Ishikawa (cell line): Measurements from ENCODE around the gene MGMT.

ENCODE experiments used
- CEBPB ChIP-seq: IDR thresholded peaks from 2 replicates; pipeline ENCODE4 v1.6.1; 2012
- CREB1 ChIP-seq: IDR thresholded peaks from 2 replicates; pipeline ENCODE4 v1.6.1; 2012; ENCODE audit warnings: low read depth
- EGR1 ChIP-seq: IDR thresholded peaks from 2 replicates; pipeline ENCODE4 v1.6.1; 2012
- EP300 ChIP-seq: IDR thresholded peaks from 2 replicates; pipeline ENCODE4 v1.6.1; 2012; ENCODE audit warnings: borderline replicate concordance
- FOXM1 ChIP-seq: IDR thresholded peaks from 2 replicates; pipeline ENCODE4 v1.6.1; 2012; ENCODE audit warnings: low read depth, borderline replicate concordance
- NFIC ChIP-seq: IDR thresholded peaks from 2 replicates; pipeline ENCODE4 v1.6.1; 2012
- RAD21 ChIP-seq: IDR thresholded peaks from 2 replicates; pipeline ENCODE4 v1.6.1; 2012; ENCODE audit warnings: low read depth
- TAF1 ChIP-seq: IDR thresholded peaks from 2 replicates; pipeline ENCODE4 v1.6.1; 2012; ENCODE audit warnings: low read depth, mild to moderate bottlenecking
- TCF12 ChIP-seq: IDR thresholded peaks from 2 replicates; pipeline ENCODE4 v1.6.1; 2012; ENCODE audit warnings: low read depth
- TEAD4 ChIP-seq: IDR thresholded peaks from 2 replicates; pipeline ENCODE4 v1.6.1; 2012
- YY1 ChIP-seq: IDR thresholded peaks from 2 replicates; pipeline ENCODE4 v1.6.1; 2012; ENCODE audit warnings: low read depth
- ZBTB7A ChIP-seq: IDR thresholded peaks from 2 replicates; pipeline ENCODE4 v1.6.1; 2012; ENCODE audit warnings: low read depth
- TF ChIP-seq, protein P1 (sequence below): IDR thresholded peaks from 2 replicates; pipeline ENCODE4 v1.6.1; 2012
- TF ChIP-seq, protein P2 (sequence below): IDR thresholded peaks from 2 replicates; pipeline ENCODE4 v1.6.1; 2012; ENCODE audit warnings: low read depth, mild to moderate bottlenecking
- TF ChIP-seq, protein P3 (sequence below): IDR thresholded peaks from 2 replicates; pipeline ENCODE4 v1.6.1; 2012

MGMT gene

GRCh38 chr10:129675027-129675769 is 208.2 kb downstream of the MGMT start:
- TF ChIP-seq CEBPB: no peak
- TF ChIP-seq, protein P1, sequence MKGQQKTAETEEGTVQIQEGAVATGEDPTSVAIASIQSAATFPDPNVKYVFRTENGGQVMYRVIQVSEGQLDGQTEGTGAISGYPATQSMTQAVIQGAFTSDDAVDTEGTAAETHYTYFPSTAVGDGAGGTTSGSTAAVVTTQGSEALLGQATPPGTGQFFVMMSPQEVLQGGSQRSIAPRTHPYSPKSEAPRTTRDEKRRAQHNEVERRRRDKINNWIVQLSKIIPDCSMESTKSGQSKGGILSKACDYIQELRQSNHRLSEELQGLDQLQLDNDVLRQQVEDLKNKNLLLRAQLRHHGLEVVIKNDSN: no peak
- no peak for TF ChIP-seq FOXM1
- TF ChIP-seq RAD21: no peak

- TF ChIP-seq CREB1 (no peak), ZBTB7A (no peak), TEAD4 (no peak), RAD21 (no peak), TCF12 (no peak), FOXM1 (no peak), EP300 (no peak), TAF1 (no peak), EGR1 (no peak)
- TF ChIP-seq, protein P2, sequence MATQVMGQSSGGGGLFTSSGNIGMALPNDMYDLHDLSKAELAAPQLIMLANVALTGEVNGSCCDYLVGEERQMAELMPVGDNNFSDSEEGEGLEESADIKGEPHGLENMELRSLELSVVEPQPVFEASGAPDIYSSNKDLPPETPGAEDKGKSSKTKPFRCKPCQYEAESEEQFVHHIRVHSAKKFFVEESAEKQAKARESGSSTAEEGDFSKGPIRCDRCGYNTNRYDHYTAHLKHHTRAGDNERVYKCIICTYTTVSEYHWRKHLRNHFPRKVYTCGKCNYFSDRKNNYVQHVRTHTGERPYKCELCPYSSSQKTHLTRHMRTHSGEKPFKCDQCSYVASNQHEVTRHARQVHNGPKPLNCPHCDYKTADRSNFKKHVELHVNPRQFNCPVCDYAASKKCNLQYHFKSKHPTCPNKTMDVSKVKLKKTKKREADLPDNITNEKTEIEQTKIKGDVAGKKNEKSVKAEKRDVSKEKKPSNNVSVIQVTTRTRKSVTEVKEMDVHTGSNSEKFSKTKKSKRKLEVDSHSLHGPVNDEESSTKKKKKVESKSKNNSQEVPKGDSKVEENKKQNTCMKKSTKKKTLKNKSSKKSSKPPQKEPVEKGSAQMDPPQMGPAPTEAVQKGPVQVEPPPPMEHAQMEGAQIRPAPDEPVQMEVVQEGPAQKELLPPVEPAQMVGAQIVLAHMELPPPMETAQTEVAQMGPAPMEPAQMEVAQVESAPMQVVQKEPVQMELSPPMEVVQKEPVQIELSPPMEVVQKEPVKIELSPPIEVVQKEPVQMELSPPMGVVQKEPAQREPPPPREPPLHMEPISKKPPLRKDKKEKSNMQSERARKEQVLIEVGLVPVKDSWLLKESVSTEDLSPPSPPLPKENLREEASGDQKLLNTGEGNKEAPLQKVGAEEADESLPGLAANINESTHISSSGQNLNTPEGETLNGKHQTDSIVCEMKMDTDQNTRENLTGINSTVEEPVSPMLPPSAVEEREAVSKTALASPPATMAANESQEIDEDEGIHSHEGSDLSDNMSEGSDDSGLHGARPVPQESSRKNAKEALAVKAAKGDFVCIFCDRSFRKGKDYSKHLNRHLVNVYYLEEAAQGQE: no peak
- TF ChIP-seq, protein P3, sequence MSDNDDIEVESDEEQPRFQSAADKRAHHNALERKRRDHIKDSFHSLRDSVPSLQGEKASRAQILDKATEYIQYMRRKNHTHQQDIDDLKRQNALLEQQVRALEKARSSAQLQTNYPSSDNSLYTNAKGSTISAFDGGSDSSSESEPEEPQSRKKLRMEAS: no peak
- TF ChIP-seq, protein P1: no peak
These were observed 209.0 kb downstream of the MGMT start for GRCh38 chr10:129676014-129676413.

DNA sequence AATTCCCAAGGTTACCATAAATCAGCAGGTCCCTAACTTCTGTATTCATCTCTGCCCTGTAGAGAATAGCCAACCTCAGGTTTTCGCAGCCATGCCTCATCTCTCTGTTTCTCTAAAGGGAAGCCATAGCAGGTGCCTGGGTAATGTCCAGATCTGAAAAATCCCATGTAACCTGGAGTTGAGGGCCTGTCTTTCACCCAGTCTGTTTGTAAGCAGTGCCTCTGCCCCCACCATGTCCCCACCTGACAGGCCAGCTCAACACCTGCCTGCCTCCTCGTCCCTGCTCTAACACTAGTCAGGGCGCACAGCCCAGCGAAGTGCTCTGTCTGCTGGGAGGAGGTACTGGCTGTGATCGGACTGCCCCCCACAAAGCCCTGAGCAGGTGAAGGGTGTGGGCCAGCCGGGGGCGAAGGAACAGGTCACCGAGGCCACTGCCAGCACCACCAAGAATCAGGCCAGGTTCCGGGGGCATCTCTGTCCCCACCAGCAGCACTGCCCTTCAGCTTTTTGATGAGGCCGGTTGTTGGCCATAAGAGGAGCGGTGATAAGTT is 210.4 kb downstream of the MGMT start:
- TF ChIP-seq CEBPB: no peak
- no peak for TF ChIP-seq EP300
- no peak for TF ChIP-seq NFIC
- no peak for TF ChIP-seq EGR1
- TF ChIP-seq YY1: no peak
- TF ChIP-seq TEAD4: no peak
- TF ChIP-seq TCF12: no peak
- TF ChIP-seq RAD21: no peak
- TF ChIP-seq, protein P2: no peak
- no peak for TF ChIP-seq CREB1
- TF ChIP-seq, protein P3: no peak
- TF ChIP-seq FOXM1: no peak
- TF ChIP-seq ZBTB7A: no peak
- TF ChIP-seq TAF1: no peak

DNA sequence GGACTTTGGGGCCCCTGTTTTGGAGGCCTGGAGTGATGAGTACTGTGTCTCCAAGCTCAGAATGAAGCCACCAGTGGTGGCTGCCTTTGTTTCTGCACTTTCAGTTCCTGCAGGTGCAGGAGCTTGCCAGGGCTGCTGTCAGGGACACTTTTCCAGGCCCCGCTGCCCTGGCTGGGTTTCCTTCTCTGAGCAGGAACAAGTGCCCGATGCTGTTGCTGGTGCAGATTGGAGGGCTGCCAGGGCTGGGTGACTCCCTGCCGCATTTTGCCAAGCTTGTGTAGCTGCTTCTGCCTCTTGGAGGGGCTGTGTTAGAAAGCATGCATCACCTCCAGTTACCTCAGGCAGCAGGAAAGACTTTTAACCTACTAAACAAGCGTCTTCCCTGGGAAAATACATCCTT is 211.1 kb downstream of the MGMT start:
- TF ChIP-seq, protein P2: no peak
- TF ChIP-seq EP300 (no peak), FOXM1 (no peak), TAF1 (no peak)
- TF ChIP-seq, protein P3: no peak
